Spinal cord (tissue), 10 donors: ENCODE results near the gene CLTRN. TPM values are rescaled to one million over a fixed set of nuclear protein-coding genes. Genes with fewer than 3 reads are reported as not detected.
"Not testable (repeated sequence)": the region's sequence is repeated elsewhere in the genome, so short reads cannot be mapped to it uniquely, and the experiment has no call there.

ENCODE experiments used
- DNase-seq, 6 donors: peaks; one replicate each; pipeline versions ENCODE4 v3.0.0 to v3.0.0-alpha.2; 2013 to 2015; ENCODE audit warnings: low spot score in 6 of 6, low read depth in 4 of 6
- H3K27ac ChIP-seq: one replicate; pipeline ENCODE4 v1.5.1; 2013; ENCODE audit warnings: low read depth, low read length, control low read depth
- H3K27me3 ChIP-seq: one replicate; pipeline ENCODE4 v1.6.1; 2013; ENCODE audit warnings: low read length; ENCODE audit not compliant: control insufficient read depth, insufficient read depth
- H3K36me3 ChIP-seq: one replicate; pipeline ENCODE4 v1.6.1; 2013; ENCODE audit warnings: low read length; ENCODE audit not compliant: control insufficient read depth, insufficient read depth
- H3K4me1 ChIP-seq: one replicate; pipeline ENCODE4 v1.6.1; 2013; ENCODE audit warnings: low read length; ENCODE audit not compliant: control insufficient read depth, insufficient read depth
- H3K4me3 ChIP-seq: one replicate; pipeline ENCODE4 v1.5.1; 2013; ENCODE audit warnings: low read depth, low read length, control low read depth
- H3K9me3 ChIP-seq: one replicate; pipeline ENCODE4 v1.6.1; 2013; ENCODE audit warnings: low read length; ENCODE audit not compliant: control insufficient read depth, insufficient read depth
- WGBS: methylation state at CpG from one replicate; pipeline ENCODE4 v1.1.5; 2013; ENCODE audit warnings: missing lambda C conversion rate; ENCODE audit not compliant: insufficient coverage; 5-methylcytosine and 5-hydroxymethylcytosine counted together
- long read RNA-seq, 4 donors: transcript quantifications; one replicate each; lab custom pipeline, GENCODE V29; 2026
- polyA plus RNA-seq, 2 donors: library from polyadenylated mRNA; unstranded; fragments of 120-200 nt; gene quantifications; one replicate each; pipeline ENCODE4 v1.2.1, GENCODE V29; 2013; ENCODE audit not compliant: insufficient read length in 2 of 2
- total RNA-seq, 2 donors: library from RNA; depleted of rRNA in 1 of 2; stranded (reverse); fragments of 120-200 nt in 1 of 2; fragments of >200 nt in 1 of 2; gene quantifications; one replicate each; pipeline versions ENCODE4 v1.2.3 to v1.2.4, GENCODE V29; 2013 to 2014
- donor health status: healthy.

The CLTRN gene
- 1 to 10 TPM in 1 of 2 donors, under 1 TPM in 1; 0.59 to 2.0 TPM for total RNA-seq
- polyA plus RNA-seq = 1 to 10 TPM in 1 of 2 donors, under 1 TPM in 1; 0.65 to 1.9 TPM
- long read RNA-seq, donor 1 = 0 reads
- long read RNA-seq, donor 2 = 0 reads
- long read RNA-seq, donor 3 = 0 reads
- long read RNA-seq, donor 4 = 0 reads

- Histone ChIP-seq H3K4me3 (no peak within 1 kb of the TSS), H3K4me1 (no peaks in the 10 kb centered on the region), H3K9me3 (no peaks in the 10 kb centered on the region), H3K27me3 (peaks cover 45% of the 10 kb centered on the region), H3K27ac (no peak within 1 kb of the TSS), H3K36me3 (no peaks in the 10 kb centered on the region)
- DNase-seq = no peak
- WGBS = 80% methylated on average over 1 of the region's 14 CpGs
These were observed at the start of gene CLTRN for GRCh38 chrX:15664487-15665444. CLTRN (minus strand) TSS chrX:15664805; CDS start chrX:15664775, 30 bp downstream.

- H3K4me3 ChIP-seq = not testable (repeated sequence)
- WGBS = 93% methylated on average over 3 of the region's 8 CpGs
These were observed 39.7 kb upstream of the CLTRN start for GRCh38 chrX:15704273-15704672.

GRCh38 chrX:15703809-15704208, 39.2 kb upstream of the CLTRN start:
- H3K9me3 ChIP-seq, H3K4me1 ChIP-seq, H3K27ac ChIP-seq, DNase-seq, H3K27me3 ChIP-seq, H3K4me3 ChIP-seq: not testable (repeated sequence)
- peaks cover 10% of the 10 kb centered on the region for H3K36me3 ChIP-seq
- no CpG with 5 or more reads among the region's 5 CpGs for WGBS

More at GRCh38 chrX:15704273-15704672, 39.7 kb upstream of the CLTRN start:
- not testable (repeated sequence) for H3K9me3 ChIP-seq, H3K27me3 ChIP-seq, H3K4me1 ChIP-seq, DNase-seq, H3K27ac ChIP-seq
- peaks cover 10% of the 10 kb centered on the region for H3K36me3 ChIP-seq

GRCh38 chrX:15702488-15703371, 38.1 kb upstream of the CLTRN start:
- Histone ChIP-seq H3K36me3 (peaks cover 10% of the 10 kb centered on the region), H3K27me3 (peaks cover 2% of the 10 kb centered on the region), H3K4me3 (no peak overlapping the region), H3K9me3 (no peaks in the 10 kb centered on the region), H3K27ac (no peak overlapping the region), H3K4me1 (no peaks in the 10 kb centered on the region)
- no peak for DNase-seq
- WGBS = 98% methylated on average over 38 of the region's 40 CpGs

GRCh38 chrX:15696516-15696915, 31.9 kb upstream of the CLTRN start:
- Histone ChIP-seq H3K36me3 (peaks cover 15% of the 10 kb centered on the region), H3K9me3 (no peaks in the 10 kb centered on the region), H3K4me3 (no peak overlapping the region), H3K27ac (no peak overlapping the region), H3K4me1 (no peaks in the 10 kb centered on the region), H3K27me3 (peaks cover 2% of the 10 kb centered on the region)
- WGBS = no CpG with 5 or more reads among the region's 3 CpGs
- DNase-seq = no peak

GRCh38 chrX:15694941-15695451, 30.4 kb upstream of the CLTRN start:
- peaks cover 20% of the 10 kb centered on the region for H3K36me3 ChIP-seq
- peaks cover 6% of the 10 kb centered on the region for H3K27me3 ChIP-seq
- H3K4me3 ChIP-seq = no peak overlapping the region
- DNase-seq = no peak
- H3K4me1 ChIP-seq = no peaks in the 10 kb centered on the region
- WGBS = 99% methylated on average over 6 of the region's 6 CpGs
- H3K27ac ChIP-seq = no peak overlapping the region
- H3K9me3 ChIP-seq = no peaks in the 10 kb centered on the region

- Histone ChIP-seq H3K27me3 (peaks cover 12% of the 10 kb centered on the region), H3K4me3 (no peak overlapping the region), H3K27ac (no peak overlapping the region), H3K36me3 (peaks cover 6% of the 10 kb centered on the region), H3K9me3 (no peaks in the 10 kb centered on the region), H3K4me1 (no peaks in the 10 kb centered on the region)
- 28% methylated on average over 4 of the region's 6 CpGs for WGBS
- DNase-seq = peak in 4 of 6 donors; percentile 29 to 82 (median 56)
These were observed 22.4 kb upstream of the CLTRN start for GRCh38 chrX:15686818-15687685.

GRCh38 chrX:15683193-15683592, 18.6 kb upstream of the CLTRN start:
- Histone ChIP-seq H3K4me1 (no peaks in the 10 kb centered on the region), H3K4me3 (no peak overlapping the region), H3K27me3 (peaks cover 16% of the 10 kb centered on the region), H3K36me3 (no peaks in the 10 kb centered on the region), H3K27ac (no peak overlapping the region), H3K9me3 (no peaks in the 10 kb centered on the region)
- WGBS = 97% methylated on average over 4 of the region's 6 CpGs
- no peak for DNase-seq
